Measurements from ENCODE around the gene IFRD2.
A peak's percentile ranks its signal among the peaks of the same experiment; 100 is the strongest.

IFRD2 gene

GRCh38 chr3:50327943-50328691 is 35.9 kb upstream of the IFRD2 start, which contains the start of gene TUSC2:
TUSC2 (minus strand) TSS chr3:50328223; CDS start chr3:50328099, 124 bp downstream.
- Mint-ChIP-seq H3K4me3 (peak within 1 kb of the TSS; percentile 87), H3K27me3 (no peaks in the 10 kb centered on the region), H3K4me1 (peaks cover 19% of the 10 kb centered on the region), H3K9me3 (no peaks in the 10 kb centered on the region), H3K27ac (peak within 1 kb of the TSS; percentile 89), H3K36me3 (ENCODE audit: low read depth) (peaks cover 20% of the 10 kb centered on the region)
- DNase-seq (peak; percentile 95), ATAC-seq (peak; percentile 89)

- no peak for DNase-seq
- peak overlapping the region; percentile 87 for H3K4me3 Mint-ChIP-seq
- peak overlapping the region; percentile 69 for H3K27ac Mint-ChIP-seq
- H3K9me3 Mint-ChIP-seq: no peaks in the 10 kb centered on the region
- no peaks in the 10 kb centered on the region for H3K27me3 Mint-ChIP-seq
- peaks cover 19% of the 10 kb centered on the region for H3K4me1 Mint-ChIP-seq
- ATAC-seq: no peak
- H3K36me3 Mint-ChIP-seq (ENCODE audit: low read depth): peaks cover 15% of the 10 kb centered on the region
Measured at GRCh38 chr3:50327129-50327528, 34.9 kb upstream of the IFRD2 start.

- ATAC-seq: no peak
- peak overlapping the region; percentile 38 for H3K4me3 Mint-ChIP-seq
- peaks cover 19% of the 10 kb centered on the region for H3K4me1 Mint-ChIP-seq
- H3K36me3 Mint-ChIP-seq (ENCODE audit: low read depth): peaks cover 12% of the 10 kb centered on the region
- no peaks in the 10 kb centered on the region for H3K9me3 Mint-ChIP-seq
- DNase-seq: no peak
- H3K27me3 Mint-ChIP-seq: no peaks in the 10 kb centered on the region
- no peak overlapping the region for H3K27ac Mint-ChIP-seq
Measured at GRCh38 chr3:50326182-50326541, 33.9 kb upstream of the IFRD2 start.

GRCh38 chr3:50325497-50326181 is 33.4 kb upstream of the IFRD2 start:
- Mint-ChIP-seq H3K27me3 (no peaks in the 10 kb centered on the region), H3K4me1 (peaks cover 20% of the 10 kb centered on the region), H3K4me3 (no peak overlapping the region), H3K36me3 (ENCODE audit: low read depth) (peaks cover 9% of the 10 kb centered on the region), H3K9me3 (no peaks in the 10 kb centered on the region), H3K27ac (no peak overlapping the region)
- no peak for ATAC-seq
- no peak for DNase-seq

- Mint-ChIP-seq H3K27me3 (no peaks in the 10 kb centered on the region), H3K36me3 (ENCODE audit: low read depth) (peaks cover 4% of the 10 kb centered on the region), H3K9me3 (no peaks in the 10 kb centered on the region), H3K27ac (no peak overlapping the region), H3K4me3 (no peak overlapping the region), H3K4me1 (peaks cover 23% of the 10 kb centered on the region)
- ATAC-seq (no peak), DNase-seq (no peak)
Measured at GRCh38 chr3:50325113-50325480, 32.9 kb upstream of the IFRD2 start.

- Mint-ChIP-seq H3K4me1 (peaks cover 28% of the 10 kb centered on the region), H3K4me3 (no peak overlapping the region), H3K27ac (peak overlapping the region; percentile 6), H3K36me3 (ENCODE audit: low read depth) (no peaks in the 10 kb centered on the region), H3K27me3 (no peaks in the 10 kb centered on the region), H3K9me3 (no peaks in the 10 kb centered on the region)
- peak; percentile 29 for ATAC-seq
- peak; percentile 76 for DNase-seq
Measured at GRCh38 chr3:50324351-50325112, 32.3 kb upstream of the IFRD2 start.

GRCh38 chr3:50323614-50324199 is 31.5 kb upstream of the IFRD2 start:
- Mint-ChIP-seq H3K27me3 (no peaks in the 10 kb centered on the region), H3K36me3 (ENCODE audit: low read depth) (no peaks in the 10 kb centered on the region), H3K9me3 (no peaks in the 10 kb centered on the region), H3K4me1 (peaks cover 34% of the 10 kb centered on the region), H3K4me3 (no peak overlapping the region), H3K27ac (no peak overlapping the region)
- no peak for ATAC-seq
- no peak for DNase-seq

GRCh38 chr3:50323092-50323600 is 30.9 kb upstream of the IFRD2 start:
- no peak overlapping the region for H3K4me3 Mint-ChIP-seq
- peaks cover 2% of the 10 kb centered on the region for H3K36me3 Mint-ChIP-seq (ENCODE audit: low read depth)
- H3K9me3 Mint-ChIP-seq: no peaks in the 10 kb centered on the region
- H3K27ac Mint-ChIP-seq: no peak overlapping the region
- no peaks in the 10 kb centered on the region for H3K27me3 Mint-ChIP-seq
- ATAC-seq (no peak), DNase-seq (no peak)
- H3K4me1 Mint-ChIP-seq: peaks cover 33% of the 10 kb centered on the region

GRCh38 chr3:50322386-50323091 is 30.3 kb upstream of the IFRD2 start, which contains the start of gene HYAL2:
HYAL2 (minus strand) TSS chr3:50322745; CDS start chr3:50320489, 2,256 bp downstream.
- peaks cover 2% of the 10 kb centered on the region for H3K36me3 Mint-ChIP-seq (ENCODE audit: low read depth)
- H3K4me3 Mint-ChIP-seq: peak within 1 kb of the TSS; percentile 75
- DNase-seq (peak; percentile 2), ATAC-seq (no peak)
- peak within 1 kb of the TSS; percentile 90 for H3K27ac Mint-ChIP-seq
- peaks cover 31% of the 10 kb centered on the region for H3K4me1 Mint-ChIP-seq
- H3K27me3 Mint-ChIP-seq: no peaks in the 10 kb centered on the region
- H3K9me3 Mint-ChIP-seq: no peaks in the 10 kb centered on the region

- H3K27ac Mint-ChIP-seq: no peak overlapping the region
Measured at GRCh38 chr3:50322115-50322385, 29.8 kb upstream of the IFRD2 start.

GRCh38 chr3:50321336-50322114 is 29.3 kb upstream of the IFRD2 start:
- Mint-ChIP-seq H3K9me3 (no peaks in the 10 kb centered on the region), H3K4me1 (peaks cover 32% of the 10 kb centered on the region), H3K27me3 (no peaks in the 10 kb centered on the region), H3K36me3 (ENCODE audit: low read depth) (peaks cover 2% of the 10 kb centered on the region), H3K4me3 (peak overlapping the region; percentile 75), H3K27ac (peak overlapping the region; percentile 90)
- DNase-seq: peak; percentile 83
- peak; percentile 73 for ATAC-seq

More at GRCh38 chr3:50322115-50322385, 29.8 kb upstream of the IFRD2 start:
- Mint-ChIP-seq H3K36me3 (ENCODE audit: low read depth) (peaks cover 2% of the 10 kb centered on the region), H3K4me1 (peaks cover 32% of the 10 kb centered on the region), H3K4me3 (peak overlapping the region; percentile 75), H3K9me3 (no peaks in the 10 kb centered on the region), H3K27me3 (no peaks in the 10 kb centered on the region)
- ATAC-seq (no peak), DNase-seq (no peak)

- peak; percentile 48 for ATAC-seq
- DNase-seq: peak; percentile 67
- H3K4me1 Mint-ChIP-seq: peaks cover 32% of the 10 kb centered on the region
Measured at GRCh38 chr3:50320853-50321335, 28.7 kb upstream of the IFRD2 start.

GRCh38 chr3:50319894-50320625 is 27.8 kb upstream of the IFRD2 start:
- no peak for ATAC-seq
- Mint-ChIP-seq H3K4me1 (peaks cover 33% of the 10 kb centered on the region), H3K27ac (no peak overlapping the region)

More at GRCh38 chr3:50320853-50321335, 28.7 kb upstream of the IFRD2 start:
- H3K27me3 Mint-ChIP-seq: no peaks in the 10 kb centered on the region
- peak overlapping the region; percentile 73 for H3K27ac Mint-ChIP-seq
- H3K4me3 Mint-ChIP-seq: peak overlapping the region; percentile 87
- no peaks in the 10 kb centered on the region for H3K9me3 Mint-ChIP-seq
- peaks cover 5% of the 10 kb centered on the region for H3K36me3 Mint-ChIP-seq (ENCODE audit: low read depth)

More at GRCh38 chr3:50319894-50320625, 27.8 kb upstream of the IFRD2 start:
- H3K4me3 Mint-ChIP-seq: peak overlapping the region; percentile 87
- H3K36me3 Mint-ChIP-seq (ENCODE audit: low read depth): peaks cover 5% of the 10 kb centered on the region
- H3K9me3 Mint-ChIP-seq: no peaks in the 10 kb centered on the region
- DNase-seq: no peak
- no peaks in the 10 kb centered on the region for H3K27me3 Mint-ChIP-seq
